ENCODE measurements around the gene ST8SIA2. TPM values are rescaled to one million over a fixed set of nuclear protein-coding genes. Genes with fewer than 3 reads are reported as not detected.

The ST8SIA2 gene
- polyA plus RNA-seq, 2 donors, result 0.02 TPM; not detected in 1

DNA sequence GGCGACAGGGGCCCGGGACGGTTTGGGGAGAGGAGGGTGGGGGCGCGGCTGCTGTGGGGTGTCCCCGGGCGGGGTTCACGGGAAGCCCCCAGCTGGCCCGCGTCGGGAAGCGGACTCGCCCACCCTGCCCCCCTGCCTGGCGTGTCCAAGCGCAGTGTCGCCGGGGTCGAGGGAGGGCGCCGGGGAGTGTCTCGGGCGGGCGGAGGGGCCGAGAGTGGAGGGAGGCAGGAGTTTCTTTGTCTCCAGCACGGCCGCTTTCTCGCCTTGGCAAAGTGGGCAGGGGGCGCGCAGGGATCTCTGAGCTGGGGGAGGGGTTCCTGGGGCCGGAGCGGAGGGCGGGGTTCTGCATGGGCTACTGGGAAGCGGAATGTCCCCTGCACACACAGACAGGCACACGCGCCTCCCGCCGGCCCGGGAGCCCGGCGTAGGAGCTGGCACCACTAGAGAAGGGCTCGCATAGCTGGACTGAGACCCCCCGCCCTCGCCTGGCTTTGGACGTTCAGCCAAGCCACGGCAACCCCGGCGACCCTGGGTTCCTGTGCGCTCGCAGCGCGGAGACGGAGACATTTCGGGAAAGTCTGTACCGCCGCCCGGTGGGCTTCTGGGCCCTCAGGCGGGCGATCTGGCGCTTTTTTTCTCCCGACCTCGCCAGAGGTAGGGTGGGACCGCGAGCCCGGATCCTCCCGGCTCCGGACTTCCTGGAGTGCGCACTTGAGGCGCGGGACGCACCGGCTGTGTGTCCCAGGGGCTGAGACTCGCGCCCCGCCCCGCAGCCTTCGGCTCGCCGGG lies 822 bp downstream of the ST8SIA2 start:
- H3K27me3 ChIP-seq (ENCODE audit: control insufficient read depth in 1 of 2, insufficient read depth in 2 of 2, low read length in 2 of 2), result peaks cover 6 to 9% of the 10 kb centered on the region in 2 donors
- no peaks in the 10 kb centered on the region for H3K36me3 ChIP-seq (ENCODE audit: control insufficient read depth in 2 of 2, insufficient read depth in 2 of 2, low read length in 1 of 2)
- H3K27ac ChIP-seq (ENCODE audit: low read depth in 2 of 2, low read length in 1 of 2), result no peak overlapping the region
- H3K4me3 ChIP-seq (ENCODE audit: low read depth in 1 of 2, low read length in 2 of 2), result peak overlapping the region; percentile 18 to 35
- H3K4me1 ChIP-seq (ENCODE audit: control insufficient read depth in 2 of 2, insufficient read depth in 2 of 2, low read length in 1 of 2), result peaks cover 10 to 17% of the 10 kb centered on the region in 2 donors
- no peaks in the 10 kb centered on the region for H3K9me3 ChIP-seq (ENCODE audit: control insufficient read depth in 2 of 2, insufficient read depth in 1 of 2, low read depth in 1 of 2, low read length in 1 of 2)
- 2% methylated on average over 66 to 78 of the region's 78 CpGs for WGBS, 2 donors

DNA sequence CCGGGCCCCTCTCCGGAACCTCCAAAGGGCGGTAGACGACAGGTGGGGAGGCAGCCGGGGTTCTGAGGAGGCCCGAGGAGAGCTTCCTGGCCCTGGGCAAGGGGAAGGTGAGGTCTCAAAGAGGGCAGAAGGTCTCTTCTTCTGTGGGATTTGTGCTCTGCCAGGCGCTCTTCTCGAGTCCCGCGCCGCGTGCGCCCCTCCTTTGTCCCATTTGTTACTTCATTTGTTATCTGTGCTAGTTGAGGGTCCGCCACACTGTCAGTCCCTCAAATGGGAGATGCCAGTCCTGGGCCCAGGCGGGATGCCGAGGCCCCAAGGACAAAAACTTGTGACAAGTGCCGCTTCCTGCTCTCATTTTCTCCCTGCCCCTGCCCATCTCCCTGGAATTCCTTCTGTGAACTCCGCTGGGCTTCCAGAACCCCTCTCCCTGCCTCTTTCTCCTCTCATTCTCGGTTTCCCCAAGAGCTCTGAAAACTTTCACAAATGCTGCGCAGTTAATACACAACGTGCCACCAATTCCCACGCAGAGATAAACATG lies 1.5 kb downstream of the ST8SIA2 start:
- 25 to 32% methylated on average over 22 of the region's 22 CpGs for WGBS, 2 donors
- H3K4me3 ChIP-seq (ENCODE audit: low read depth in 1 of 2, low read length in 2 of 2), result no peak overlapping the region

GRCh38 chr15:92399271-92399950 lies 5.7 kb downstream of the ST8SIA2 start:
- H3K27ac ChIP-seq (ENCODE audit: low read depth in 2 of 2, low read length in 1 of 2), result no peak overlapping the region
- H3K27me3 ChIP-seq (ENCODE audit: control insufficient read depth in 1 of 2, insufficient read depth in 2 of 2, low read length in 2 of 2), result peaks cover 3 to 5% of the 10 kb centered on the region in 2 donors
- H3K4me3 ChIP-seq (ENCODE audit: low read depth in 1 of 2, low read length in 2 of 2), result no peak overlapping the region
- no peaks in the 10 kb centered on the region for H3K9me3 ChIP-seq (ENCODE audit: control insufficient read depth in 2 of 2, insufficient read depth in 1 of 2, low read depth in 1 of 2, low read length in 1 of 2)
- 82 to 85% methylated on average over 8 of the region's 8 CpGs for WGBS, 2 donors
- H3K36me3 ChIP-seq (ENCODE audit: control insufficient read depth in 2 of 2, insufficient read depth in 2 of 2, low read length in 1 of 2), result no peaks in the 10 kb centered on the region
- H3K4me1 ChIP-seq (ENCODE audit: control insufficient read depth in 2 of 2, insufficient read depth in 2 of 2, low read length in 1 of 2), result peaks cover 2 to 7% of the 10 kb centered on the region in 2 donors

More for the DNA sequence above, 1.5 kb downstream of the ST8SIA2 start:
- Histone ChIP-seq H3K4me1 (ENCODE audit: control insufficient read depth in 2 of 2, insufficient read depth in 2 of 2, low read length in 1 of 2) (peaks cover 10 to 17% of the 10 kb centered on the region in 2 donors), H3K9me3 (ENCODE audit: control insufficient read depth in 2 of 2, insufficient read depth in 1 of 2, low read depth in 1 of 2, low read length in 1 of 2) (no peaks in the 10 kb centered on the region), H3K27me3 (ENCODE audit: control insufficient read depth in 1 of 2, insufficient read depth in 2 of 2, low read length in 2 of 2) (peaks cover 6 to 9% of the 10 kb centered on the region in 2 donors), H3K27ac (ENCODE audit: low read depth in 2 of 2, low read length in 1 of 2) (no peak overlapping the region), H3K36me3 (ENCODE audit: control insufficient read depth in 2 of 2, insufficient read depth in 2 of 2, low read length in 1 of 2) (no peaks in the 10 kb centered on the region)

GRCh38 chr15:92400573-92400972 lies 6.9 kb downstream of the ST8SIA2 start:
- Histone ChIP-seq H3K27me3 (ENCODE audit: control insufficient read depth in 1 of 2, insufficient read depth in 2 of 2, low read length in 2 of 2) (peaks cover 0 to 3% of the 10 kb centered on the region in 2 donors), H3K27ac (ENCODE audit: low read depth in 2 of 2, low read length in 1 of 2) (no peak overlapping the region), H3K4me3 (ENCODE audit: low read depth in 1 of 2, low read length in 2 of 2) (no peak overlapping the region), H3K9me3 (ENCODE audit: control insufficient read depth in 2 of 2, insufficient read depth in 1 of 2, low read depth in 1 of 2, low read length in 1 of 2) (no peaks in the 10 kb centered on the region), H3K36me3 (ENCODE audit: control insufficient read depth in 2 of 2, insufficient read depth in 2 of 2, low read length in 1 of 2) (no peaks in the 10 kb centered on the region), H3K4me1 (ENCODE audit: control insufficient read depth in 2 of 2, insufficient read depth in 2 of 2, low read length in 1 of 2) (peaks cover 0 to under 1% of the 10 kb centered on the region in 2 donors)
- 73 to 77% methylated on average over 8 of the region's 8 CpGs for WGBS, 2 donors

DNA sequence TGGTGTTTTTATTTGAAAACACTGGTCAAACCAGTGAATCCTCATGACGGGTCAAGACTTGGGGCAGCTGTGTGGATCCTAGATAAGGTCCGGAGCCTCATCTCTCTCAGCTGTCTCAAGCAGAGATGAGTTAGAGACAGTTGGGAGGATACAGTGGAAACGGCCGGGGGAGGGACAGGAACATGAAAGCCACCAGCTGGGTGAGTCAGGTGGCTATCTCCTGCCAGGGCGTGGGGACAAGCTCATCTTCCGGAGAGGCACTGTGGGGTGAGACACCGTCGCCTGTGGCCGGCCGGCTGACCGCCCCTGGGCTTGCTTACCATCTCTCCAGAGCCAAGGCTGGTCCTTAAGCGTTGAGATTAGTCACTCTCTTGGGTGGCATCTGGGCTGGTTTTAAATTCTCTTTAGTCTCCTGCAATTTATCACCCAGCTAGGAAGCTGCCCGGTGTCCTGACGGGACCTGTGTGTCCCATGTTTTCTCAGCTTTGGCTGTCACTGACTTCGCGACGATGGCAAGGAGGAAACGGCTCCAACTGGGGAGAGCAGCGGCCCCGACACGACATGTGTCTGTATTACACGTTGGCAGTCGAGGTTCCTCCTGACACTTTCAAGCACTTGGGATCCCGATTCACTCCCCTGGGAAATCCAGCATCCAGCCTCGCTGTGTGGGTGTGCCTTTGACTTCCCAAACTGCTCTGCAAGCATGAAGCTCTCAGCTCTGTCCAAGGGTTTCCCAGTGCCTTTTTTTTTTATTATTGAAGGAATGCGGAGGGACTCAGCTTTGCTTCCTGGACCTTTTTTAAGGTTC lies 7.5 kb downstream of the ST8SIA2 start:
- 73 to 78% methylated on average over 26 of the region's 26 CpGs for WGBS, 2 donors
- no peaks in the 10 kb centered on the region for H3K4me1 ChIP-seq (ENCODE audit: control insufficient read depth in 2 of 2, insufficient read depth in 2 of 2, low read length in 1 of 2)
- H3K4me3 ChIP-seq (ENCODE audit: low read depth in 1 of 2, low read length in 2 of 2), result no peak overlapping the region
- peaks cover 0 to 3% of the 10 kb centered on the region in 2 donors for H3K27me3 ChIP-seq (ENCODE audit: control insufficient read depth in 1 of 2, insufficient read depth in 2 of 2, low read length in 2 of 2)
- H3K27ac ChIP-seq (ENCODE audit: low read depth in 2 of 2, low read length in 1 of 2), result no peak overlapping the region
- H3K36me3 ChIP-seq (ENCODE audit: control insufficient read depth in 2 of 2, insufficient read depth in 2 of 2, low read length in 1 of 2), result no peaks in the 10 kb centered on the region
- no peaks in the 10 kb centered on the region for H3K9me3 ChIP-seq (ENCODE audit: control insufficient read depth in 2 of 2, insufficient read depth in 1 of 2, low read depth in 1 of 2, low read length in 1 of 2)

DNA sequence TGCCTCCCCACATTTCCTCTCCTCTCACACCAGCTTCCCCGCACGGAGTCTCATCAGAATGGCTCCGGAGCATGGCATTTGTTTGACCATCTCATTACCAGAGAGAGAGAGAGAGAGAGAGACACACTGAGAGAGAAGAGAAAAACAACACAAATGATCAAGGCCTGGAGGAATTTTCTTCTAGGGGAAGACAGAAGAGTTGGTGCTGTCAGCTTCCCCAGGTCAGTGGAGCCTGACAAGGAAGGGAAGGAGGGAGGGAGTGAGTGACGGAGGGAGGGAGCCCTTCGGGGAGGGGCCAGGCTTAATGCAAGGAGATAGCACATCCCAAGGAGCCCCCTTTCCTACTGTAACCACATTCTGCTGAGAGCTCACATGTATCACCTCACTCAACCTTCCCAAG lies 9.1 kb downstream of the ST8SIA2 start:
- no peak overlapping the region for H3K27ac ChIP-seq (ENCODE audit: low read depth in 2 of 2, low read length in 1 of 2)
- no peaks in the 10 kb centered on the region for H3K27me3 ChIP-seq (ENCODE audit: control insufficient read depth in 1 of 2, insufficient read depth in 2 of 2, low read length in 2 of 2)
- WGBS, 2 donors, result 84 to 90% methylated on average over 5 of the region's 5 CpGs

GRCh38 chr15:92405942-92406341 lies 12.3 kb downstream of the ST8SIA2 start:
- H3K4me1 ChIP-seq (ENCODE audit: control insufficient read depth in 2 of 2, insufficient read depth in 2 of 2, low read length in 1 of 2), result no peaks in the 10 kb centered on the region
- peaks cover 0 to 2% of the 10 kb centered on the region in 2 donors for H3K9me3 ChIP-seq (ENCODE audit: control insufficient read depth in 2 of 2, insufficient read depth in 1 of 2, low read depth in 1 of 2, low read length in 1 of 2)
- WGBS, 2 donors, result 84 to 85% methylated on average over 5 of the region's 5 CpGs
- H3K27me3 ChIP-seq (ENCODE audit: control insufficient read depth in 1 of 2, insufficient read depth in 2 of 2, low read length in 2 of 2), result no peaks in the 10 kb centered on the region
- no peak overlapping the region for H3K4me3 ChIP-seq (ENCODE audit: low read depth in 1 of 2, low read length in 2 of 2)
- H3K36me3 ChIP-seq (ENCODE audit: control insufficient read depth in 2 of 2, insufficient read depth in 2 of 2, low read length in 1 of 2), result no peaks in the 10 kb centered on the region
- H3K27ac ChIP-seq (ENCODE audit: low read depth in 2 of 2, low read length in 1 of 2), result no peak overlapping the region

More for the DNA sequence above, 9.1 kb downstream of the ST8SIA2 start:
- no peak overlapping the region for H3K4me3 ChIP-seq (ENCODE audit: low read depth in 1 of 2, low read length in 2 of 2)
- no peaks in the 10 kb centered on the region for H3K36me3 ChIP-seq (ENCODE audit: control insufficient read depth in 2 of 2, insufficient read depth in 2 of 2, low read length in 1 of 2)
- H3K4me1 ChIP-seq (ENCODE audit: control insufficient read depth in 2 of 2, insufficient read depth in 2 of 2, low read length in 1 of 2), result no peaks in the 10 kb centered on the region
- H3K9me3 ChIP-seq (ENCODE audit: control insufficient read depth in 2 of 2, insufficient read depth in 1 of 2, low read depth in 1 of 2, low read length in 1 of 2), result no peaks in the 10 kb centered on the region

DNA sequence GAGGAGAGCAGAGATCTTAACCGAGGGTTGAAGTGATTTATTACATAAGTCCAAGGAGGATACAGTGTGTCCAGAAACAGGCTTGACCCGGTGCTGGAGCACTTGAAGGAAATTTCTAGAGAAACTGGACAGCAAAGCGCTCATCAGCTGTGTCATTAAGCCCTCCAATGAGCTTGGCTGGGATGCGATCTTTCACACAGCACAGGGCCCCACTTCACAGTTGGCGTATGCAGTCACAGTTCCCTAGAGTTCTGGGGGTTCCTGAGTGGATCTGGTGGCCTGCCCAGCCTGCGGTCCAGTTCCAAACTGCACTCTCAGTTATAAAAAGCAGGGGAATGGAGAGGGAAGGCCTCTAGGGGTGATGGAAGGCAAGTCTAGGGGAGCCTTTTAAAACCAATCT lies 13.6 kb downstream of the ST8SIA2 start:
- Histone ChIP-seq H3K4me1 (ENCODE audit: control insufficient read depth in 2 of 2, insufficient read depth in 2 of 2, low read length in 1 of 2) (no peaks in the 10 kb centered on the region), H3K36me3 (ENCODE audit: control insufficient read depth in 2 of 2, insufficient read depth in 2 of 2, low read length in 1 of 2) (no peaks in the 10 kb centered on the region), H3K27me3 (ENCODE audit: control insufficient read depth in 1 of 2, insufficient read depth in 2 of 2, low read length in 2 of 2) (no peaks in the 10 kb centered on the region), H3K4me3 (ENCODE audit: low read depth in 1 of 2, low read length in 2 of 2) (no peak overlapping the region), H3K9me3 (ENCODE audit: control insufficient read depth in 2 of 2, insufficient read depth in 1 of 2, low read depth in 1 of 2, low read length in 1 of 2) (peaks cover 0 to 2% of the 10 kb centered on the region in 2 donors), H3K27ac (ENCODE audit: low read depth in 2 of 2, low read length in 1 of 2) (no peak overlapping the region)
- 77 to 78% methylated on average over 6 of the region's 6 CpGs for WGBS, 2 donors

- Histone ChIP-seq H3K9me3 (ENCODE audit: control insufficient read depth in 2 of 2, insufficient read depth in 1 of 2, low read depth in 1 of 2, low read length in 1 of 2) (peaks cover 0 to 2% of the 10 kb centered on the region in 2 donors), H3K4me1 (ENCODE audit: control insufficient read depth in 2 of 2, insufficient read depth in 2 of 2, low read length in 1 of 2) (no peaks in the 10 kb centered on the region), H3K4me3 (ENCODE audit: low read depth in 1 of 2, low read length in 2 of 2) (no peak overlapping the region), H3K36me3 (ENCODE audit: control insufficient read depth in 2 of 2, insufficient read depth in 2 of 2, low read length in 1 of 2) (no peaks in the 10 kb centered on the region), H3K27me3 (ENCODE audit: control insufficient read depth in 1 of 2, insufficient read depth in 2 of 2, low read length in 2 of 2) (no peaks in the 10 kb centered on the region), H3K27ac (ENCODE audit: low read depth in 2 of 2, low read length in 1 of 2) (no peak overlapping the region)
- WGBS, 2 donors, result 40 to 47% methylated on average over 5 of the region's 5 CpGs
These were observed 14.2 kb downstream of the ST8SIA2 start for GRCh38 chr15:92407916-92408315.

Measured in esophagus (tissue), 2 donors.